HG02588 (cell line): Measurements from ENCODE around the gene PKN1.
A peak's percentile ranks its signal among the peaks of the same experiment; 100 is the strongest.

Source experiments
- ATAC-seq: cut with Tn5 transposase; IDR thresholded peaks from one replicate; pipeline ENCODE4 v1.9.1; 2021; ENCODE audit warnings: mild to moderate bottlenecking, moderate library complexity; ENCODE audit not compliant: unreplicated experiment

The PKN1 gene

GRCh38 chr19:14425696-14426138 lies 7.4 kb upstream of the PKN1 start:
- no peak for ATAC-seq

- no peak for ATAC-seq
Observed at GRCh38 chr19:14427461-14427860, 5.6 kb upstream of the PKN1 start.

GRCh38 chr19:14428882-14429416 lies 4.2 kb upstream of the PKN1 start:
- no peak for ATAC-seq

- no peak for ATAC-seq
Observed at GRCh38 chr19:14430712-14431111, 2.4 kb upstream of the PKN1 start.

GRCh38 chr19:14433554-14434501 lies 722 bp downstream of the PKN1 start:
- ATAC-seq = no peak

- ATAC-seq = no peak
Observed at GRCh38 chr19:14434543-14435319, 1.6 kb downstream of the PKN1 start.

- ATAC-seq = no peak
Observed at GRCh38 chr19:14435320-14436050, 2.4 kb downstream of the PKN1 start.

- no peak for ATAC-seq
Observed at GRCh38 chr19:14437578-14438140, 4.6 kb downstream of the PKN1 start.

- no peak for ATAC-seq
Observed at GRCh38 chr19:14439014-14439413, 5.9 kb downstream of the PKN1 start.

GRCh38 chr19:14440049-14440448 lies 6.9 kb downstream of the PKN1 start:
- peak; percentile 69 for ATAC-seq

- no peak for ATAC-seq
Observed at GRCh38 chr19:14441041-14441938, 8.2 kb downstream of the PKN1 start.

- ATAC-seq = no peak
Observed at GRCh38 chr19:14442891-14443631, 10.0 kb downstream of the PKN1 start.

- ATAC-seq = no peak
Observed at GRCh38 chr19:14443632-14444216, 10.6 kb downstream of the PKN1 start.

- no peak for ATAC-seq
Observed at GRCh38 chr19:14446336-14447036, 13.4 kb downstream of the PKN1 start.

GRCh38 chr19:14449321-14449720 lies 16.2 kb downstream of the PKN1 start:
- no peak for ATAC-seq

- ATAC-seq = no peak
Observed at GRCh38 chr19:14450168-14450874, 17.2 kb downstream of the PKN1 start.

- no peak for ATAC-seq
Observed at GRCh38 chr19:14450876-14451275, 17.8 kb downstream of the PKN1 start.
